Type B pancreatic cell (in vitro differentiated cells): Measurements from ENCODE around the gene CITED2. TPM values are rescaled to one million over a fixed set of nuclear protein-coding genes. Genes with fewer than 3 reads are reported as not detected.

Experiments
- DNase-seq: peaks from one replicate; pipeline ENCODE4 v3.0.0; 2021; ENCODE audit warnings: mixed read lengths; ENCODE audit not compliant: unreplicated experiment; ENCODE audit errors: extremely low spot score
- H3K27ac Mint-ChIP-seq: 2 replicates; pipeline ENCODE4 v1.8.0; 2021; ENCODE audit warnings: mild to moderate bottlenecking, mixed read lengths
- H3K27me3 Mint-ChIP-seq: 2 replicates; pipeline ENCODE4 v1.8.0; 2021; ENCODE audit warnings: mixed read lengths
- H3K36me3 Mint-ChIP-seq: 2 replicates; pipeline ENCODE4 v1.8.0; 2021; ENCODE audit warnings: mixed read lengths
- H3K4me1 Mint-ChIP-seq: one replicate; pipeline ENCODE4 v1.8.0; 2021; ENCODE audit warnings: mixed read lengths; ENCODE audit not compliant: unreplicated experiment
- H3K4me3 Mint-ChIP-seq: 2 replicates; pipeline ENCODE4 v1.8.0; 2021; ENCODE audit warnings: mild to moderate bottlenecking, mixed read lengths
- H3K9me3 Mint-ChIP-seq: 2 replicates; pipeline ENCODE4 v1.8.0; 2021; ENCODE audit warnings: mixed read lengths
- CTCF ChIP-seq: fragments of 200-600 bp; sonication (generic); conservative IDR thresholded peaks from 2 replicates; pipeline ENCODE4 v1.5.0; 2021; ENCODE audit warnings: antibody characterized with exemption, mild to moderate bottlenecking
- long read RNA-seq: library from polyadenylated mRNA; unstranded; transcript quantifications from one replicate; pipeline ENCODE4 v2.0.0, GENCODE V29; 2020
- total RNA-seq: library from RNA; stranded (reverse); gene quantifications from 2 replicates; pipeline ENCODE4 v1.2.1, GENCODE V29; 2021; ENCODE audit warnings: low replicate concordance

CITED2 gene
- total RNA-seq: 129 and 143 TPM in 2 replicates
- long read RNA-seq: 0 reads

GRCh38 chr6:139374357-139375225, at the start of gene CITED2:
Gene CITED2 (minus strand): TSS chr6:139374648. CDS start chr6:139373944, 704 bp downstream.
- Mint-ChIP-seq H3K27ac (peak within 1 kb of the TSS; percentile 100), H3K27me3 (peaks cover 4% of the 10 kb centered on the region), H3K4me3 (peak within 1 kb of the TSS; percentile 100), H3K4me1 (peaks cover 37% of the 10 kb centered on the region), H3K9me3 (peaks cover 3% of the 10 kb centered on the region), H3K36me3 (peaks cover 23% of the 10 kb centered on the region)
- peak; percentile 56 for TF ChIP-seq CTCF
- peak; percentile 94 for DNase-seq

GRCh38 chr6:139423037-139423703, 48.7 kb upstream of the CITED2 start:
- no peak overlapping the region for H3K27ac Mint-ChIP-seq
- no peaks in the 10 kb centered on the region for H3K27me3 Mint-ChIP-seq
- no peaks in the 10 kb centered on the region for H3K9me3 Mint-ChIP-seq
- no peak overlapping the region for H3K4me3 Mint-ChIP-seq
- H3K4me1 Mint-ChIP-seq: peaks cover 20% of the 10 kb centered on the region
- no peaks in the 10 kb centered on the region for H3K36me3 Mint-ChIP-seq
- TF ChIP-seq CTCF: no peak
- no peak for DNase-seq

GRCh38 chr6:139422105-139423036, 47.9 kb upstream of the CITED2 start:
- H3K27ac Mint-ChIP-seq: no peak overlapping the region
- no peaks in the 10 kb centered on the region for H3K27me3 Mint-ChIP-seq
- no peak for DNase-seq
- H3K4me3 Mint-ChIP-seq: no peak overlapping the region
- TF ChIP-seq CTCF: no peak
- peaks cover 20% of the 10 kb centered on the region for H3K4me1 Mint-ChIP-seq
- no peaks in the 10 kb centered on the region for H3K36me3 Mint-ChIP-seq
- no peaks in the 10 kb centered on the region for H3K9me3 Mint-ChIP-seq

GRCh38 chr6:139418481-139419132, 44.2 kb upstream of the CITED2 start:
- Mint-ChIP-seq H3K4me3 (no peak overlapping the region), H3K36me3 (no peaks in the 10 kb centered on the region), H3K27me3 (no peaks in the 10 kb centered on the region), H3K9me3 (no peaks in the 10 kb centered on the region), H3K27ac (no peak overlapping the region), H3K4me1 (no peaks in the 10 kb centered on the region)
- DNase-seq: no peak
- no peak for TF ChIP-seq CTCF

GRCh38 chr6:139416146-139416545, 41.7 kb upstream of the CITED2 start:
- H3K9me3 Mint-ChIP-seq: no peaks in the 10 kb centered on the region
- no peak overlapping the region for H3K27ac Mint-ChIP-seq
- no peak for TF ChIP-seq CTCF
- DNase-seq: no peak
- no peaks in the 10 kb centered on the region for H3K4me1 Mint-ChIP-seq
- H3K27me3 Mint-ChIP-seq: no peaks in the 10 kb centered on the region
- no peak overlapping the region for H3K4me3 Mint-ChIP-seq
- H3K36me3 Mint-ChIP-seq: no peaks in the 10 kb centered on the region
